Activated CD4-positive, CD25-positive, alpha-beta regulatory T cell treated with anti-CD3 and anti-CD28 coated beads, Interleukin-2, amount 50 U/mL, for 24 hours (primary cell): ENCODE data around the gene CDH15.
A peak's percentile ranks its signal among the peaks of the same experiment; 100 is the strongest.
"Not testable (repeated sequence)": the region's sequence is repeated elsewhere in the genome, so short reads cannot be mapped to it uniquely, and the experiment has no call there.

Experiments
- ATAC-seq, 2 donors: fragments of 150-1000 bp; cut with Tn5 transposase; one replicate each; pipeline ENCODE4 v1.10.0; 2021; ENCODE audit warnings: mild to moderate bottlenecking in 1 of 2, moderate library complexity in 1 of 2

The CDH15 gene

DNA sequence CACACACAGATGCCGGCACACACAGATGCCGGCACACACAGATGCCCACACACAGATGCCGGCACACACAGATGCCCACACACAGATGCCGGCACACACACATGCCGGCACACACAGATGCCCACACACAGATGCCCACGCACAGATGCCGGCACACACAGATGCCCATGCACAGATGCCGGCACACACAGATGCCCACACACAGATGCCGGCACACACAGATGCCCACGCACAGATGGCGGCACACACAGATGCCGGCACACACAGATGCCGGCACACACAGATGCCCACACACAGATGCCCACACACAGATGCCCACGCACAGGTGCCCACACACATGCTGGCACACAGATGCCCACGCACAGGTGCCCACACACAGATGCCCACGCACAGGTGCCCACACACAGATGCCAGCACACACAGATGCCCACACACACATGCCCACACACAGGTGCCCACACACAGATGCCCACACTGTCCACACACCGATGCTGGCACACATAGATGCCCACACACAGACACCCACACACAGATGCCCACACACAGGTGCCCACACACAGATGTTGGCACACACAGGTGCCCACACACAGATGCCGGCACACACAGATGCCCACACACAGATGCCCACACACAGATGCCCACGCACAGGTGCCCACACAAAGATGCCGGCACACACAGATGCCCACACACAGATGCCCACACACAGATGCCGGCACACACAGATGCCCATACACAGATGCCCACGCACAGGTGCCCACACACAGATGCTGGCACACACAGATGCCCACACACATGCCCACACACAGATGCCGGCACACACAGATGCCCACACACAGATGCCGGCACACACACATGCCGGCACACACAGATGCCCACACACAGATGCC, 17.2 kb downstream of the CDH15 start:
- not testable (repeated sequence) for ATAC-seq

DNA sequence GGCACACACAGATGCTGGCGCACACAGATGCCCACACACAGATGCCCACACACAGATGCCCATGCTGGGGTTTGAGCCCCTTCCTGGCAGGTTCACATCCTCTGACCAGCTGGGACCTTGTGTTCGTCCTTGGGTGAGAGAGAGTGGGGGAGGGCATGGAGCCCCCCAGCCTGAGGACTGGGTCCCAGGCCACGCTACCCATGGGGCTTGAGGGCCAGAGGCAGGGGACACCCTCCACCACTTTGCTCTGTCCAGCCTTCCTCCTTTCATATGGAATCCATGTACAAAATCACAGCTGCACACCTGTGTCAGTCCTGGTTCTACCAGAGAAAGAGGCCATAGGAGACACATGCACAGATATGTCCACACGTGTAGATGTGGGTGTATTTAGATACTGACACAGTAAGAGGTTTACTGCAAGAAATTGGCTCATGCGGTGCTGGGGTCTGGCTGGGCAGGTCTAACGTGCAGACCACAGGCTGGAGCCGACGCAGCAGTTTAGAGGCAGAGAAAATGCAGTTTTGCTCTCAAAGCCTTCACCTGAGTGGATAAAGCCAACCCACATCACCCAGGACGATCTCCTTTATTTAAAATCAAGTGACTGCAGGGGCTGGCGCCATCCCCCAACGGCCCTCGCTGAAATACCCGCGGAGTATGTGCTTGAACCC, 17.9 kb downstream of the CDH15 start:
- ATAC-seq: no peak

DNA sequence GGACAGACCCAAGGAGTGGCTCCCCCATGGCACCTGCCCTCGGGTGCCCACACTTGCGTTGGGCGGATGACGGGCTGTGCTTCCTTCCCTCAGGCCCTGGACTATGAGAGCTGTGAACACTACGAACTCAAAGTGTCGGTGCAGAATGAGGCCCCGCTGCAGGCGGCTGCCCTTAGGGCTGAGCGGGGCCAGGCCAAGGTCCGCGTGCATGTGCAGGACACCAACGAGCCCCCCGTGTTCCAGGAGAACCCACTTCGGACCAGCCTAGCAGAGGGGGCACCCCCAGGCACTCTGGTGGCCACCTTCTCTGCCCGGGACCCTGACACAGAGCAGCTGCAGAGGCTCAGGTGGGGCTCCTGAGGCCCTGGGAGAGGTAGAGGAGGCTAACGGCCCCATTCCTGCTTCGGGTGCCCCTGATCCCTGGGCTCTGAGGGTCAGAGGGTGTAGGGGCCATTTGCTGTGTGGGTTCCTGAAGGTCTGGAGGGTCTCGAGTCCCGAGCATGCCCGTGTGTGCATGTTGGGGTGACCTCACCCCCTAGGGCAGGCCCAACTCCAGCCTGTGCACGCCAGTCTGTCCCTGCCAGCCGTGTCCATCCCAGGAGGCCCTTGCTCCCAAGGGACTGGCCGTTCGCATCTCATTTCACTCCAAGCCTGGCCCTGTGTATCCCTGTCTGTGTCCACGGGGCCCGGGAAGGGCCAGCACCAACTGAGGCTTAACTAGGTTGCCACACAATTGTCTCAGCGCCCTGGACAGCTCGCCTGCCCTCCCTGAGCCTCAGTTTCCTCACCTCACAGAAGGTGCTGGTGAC, 18.8 kb downstream of the CDH15 start:
- no peak for ATAC-seq

DNA sequence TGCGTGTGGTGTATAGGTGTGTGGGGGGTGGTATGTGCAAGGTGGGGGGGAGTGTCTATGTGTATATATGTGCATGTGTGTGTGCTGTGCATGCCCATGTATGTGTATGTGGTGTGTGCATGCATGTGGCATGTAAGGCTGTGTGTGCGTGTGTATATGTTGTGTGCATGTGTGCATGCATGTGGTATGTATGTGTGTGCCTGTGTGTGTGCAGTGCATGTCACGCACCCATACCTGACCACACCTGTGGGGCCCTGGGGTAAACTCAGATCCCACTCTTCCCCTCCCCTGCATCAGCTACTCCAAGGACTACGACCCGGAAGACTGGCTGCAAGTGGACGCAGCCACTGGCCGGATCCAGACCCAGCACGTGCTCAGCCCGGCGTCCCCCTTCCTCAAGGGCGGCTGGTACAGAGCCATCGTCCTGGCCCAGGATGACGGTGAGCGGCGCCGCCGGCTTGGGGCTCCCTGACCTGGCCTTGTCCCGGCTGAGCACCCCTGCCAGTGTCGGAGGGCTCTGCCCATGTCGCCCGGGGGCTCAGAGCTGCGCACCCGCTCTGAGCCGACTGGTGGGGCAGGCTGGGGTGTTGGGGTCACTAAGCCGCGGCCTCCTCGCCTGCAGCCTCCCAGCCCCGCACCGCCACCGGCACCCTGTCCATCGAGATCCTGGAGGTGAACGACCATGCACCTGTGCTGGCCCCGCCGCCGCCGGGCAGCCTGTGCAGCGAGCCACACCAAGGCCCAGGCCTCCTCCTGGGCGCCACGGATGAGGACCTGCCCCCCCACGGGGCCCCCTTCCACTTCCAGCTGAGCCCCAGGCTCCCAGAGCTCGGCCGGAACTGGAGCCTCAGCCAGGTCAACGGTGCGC, 19.7 kb downstream of the CDH15 start:
- ATAC-seq: no peak

DNA sequence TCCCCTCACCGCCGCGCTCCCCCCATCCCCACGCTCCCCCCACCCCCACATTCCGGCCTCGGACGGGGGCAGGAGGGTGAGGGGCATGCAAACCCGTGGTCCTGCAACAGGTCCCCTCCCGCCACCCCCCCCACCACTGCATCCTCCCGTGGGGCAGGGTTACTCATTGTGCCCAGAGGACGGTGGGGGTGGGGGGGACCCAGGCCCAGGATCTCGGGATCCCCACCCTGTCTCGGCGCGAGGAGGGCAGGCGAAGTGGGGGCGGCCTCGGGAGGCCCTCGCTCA, 20.3 kb downstream of the CDH15 start:
- ATAC-seq: no peak

DNA sequence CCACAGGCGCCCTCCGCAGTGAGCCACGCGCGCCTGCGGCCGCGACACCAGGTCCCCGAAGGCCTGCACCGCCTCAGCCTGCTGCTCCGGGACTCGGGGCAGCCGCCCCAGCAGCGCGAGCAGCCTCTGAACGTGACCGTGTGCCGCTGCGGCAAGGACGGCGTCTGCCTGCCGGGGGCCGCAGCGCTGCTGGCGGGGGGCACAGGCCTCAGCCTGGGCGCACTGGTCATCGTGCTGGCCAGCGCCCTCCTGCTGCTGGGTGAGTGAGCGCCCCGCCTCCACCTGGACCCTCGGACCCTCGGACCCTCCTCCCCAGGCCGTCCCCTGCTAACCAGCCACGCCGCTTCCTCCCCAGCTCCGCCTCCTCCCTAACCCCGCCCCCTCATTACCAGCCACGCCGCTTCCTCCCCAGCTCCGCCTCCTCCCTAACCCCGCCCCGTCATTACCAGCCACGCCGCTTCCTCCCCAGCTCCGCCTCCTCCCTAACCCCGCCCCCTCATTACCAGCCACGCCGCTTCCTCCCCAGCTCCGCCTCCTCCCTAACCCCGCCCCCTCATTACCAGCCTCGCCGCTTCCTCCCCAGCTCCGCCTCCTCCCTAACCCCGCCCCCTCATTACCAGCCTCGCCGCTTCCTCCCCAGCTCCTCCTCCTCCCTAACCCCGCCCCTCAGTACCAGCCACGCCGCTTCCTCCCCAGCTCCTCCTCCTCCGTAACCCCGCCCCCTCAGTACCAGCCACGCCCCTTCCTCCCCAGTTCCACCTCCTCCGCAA, 20.8 kb downstream of the CDH15 start:
- ATAC-seq: not testable (repeated sequence)

DNA sequence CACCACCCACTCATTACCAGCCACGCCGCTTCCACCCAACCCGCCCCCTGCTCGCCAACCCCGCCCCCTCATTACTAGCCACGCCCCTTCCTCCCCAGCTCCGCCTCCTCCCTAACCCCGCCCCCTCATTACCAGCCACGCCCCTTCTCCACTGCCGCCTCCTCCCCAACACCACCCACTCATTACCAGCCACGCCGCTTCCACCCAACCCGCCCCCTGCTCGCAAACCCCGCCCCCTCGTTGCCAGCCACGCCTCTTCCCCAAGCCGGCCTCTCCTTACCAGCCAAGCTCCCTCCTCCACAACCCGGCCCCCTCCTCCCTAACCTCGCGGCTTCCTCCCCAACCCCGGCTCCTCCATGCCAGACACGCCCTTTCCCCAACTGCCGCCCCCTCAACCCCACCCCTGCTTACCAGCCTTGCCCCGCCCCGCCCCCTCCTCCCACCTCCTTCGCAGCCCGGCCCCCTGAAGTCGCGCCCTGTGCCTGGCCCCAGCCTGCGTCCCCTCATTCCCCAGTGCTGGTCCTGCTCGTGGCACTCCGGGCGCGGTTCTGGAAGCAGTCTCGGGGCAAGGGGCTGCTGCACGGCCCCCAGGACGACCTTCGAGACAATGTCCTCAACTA, 21.5 kb downstream of the CDH15 start:
- ATAC-seq: peak in 1 of 2 donors; percentile 15

DNA sequence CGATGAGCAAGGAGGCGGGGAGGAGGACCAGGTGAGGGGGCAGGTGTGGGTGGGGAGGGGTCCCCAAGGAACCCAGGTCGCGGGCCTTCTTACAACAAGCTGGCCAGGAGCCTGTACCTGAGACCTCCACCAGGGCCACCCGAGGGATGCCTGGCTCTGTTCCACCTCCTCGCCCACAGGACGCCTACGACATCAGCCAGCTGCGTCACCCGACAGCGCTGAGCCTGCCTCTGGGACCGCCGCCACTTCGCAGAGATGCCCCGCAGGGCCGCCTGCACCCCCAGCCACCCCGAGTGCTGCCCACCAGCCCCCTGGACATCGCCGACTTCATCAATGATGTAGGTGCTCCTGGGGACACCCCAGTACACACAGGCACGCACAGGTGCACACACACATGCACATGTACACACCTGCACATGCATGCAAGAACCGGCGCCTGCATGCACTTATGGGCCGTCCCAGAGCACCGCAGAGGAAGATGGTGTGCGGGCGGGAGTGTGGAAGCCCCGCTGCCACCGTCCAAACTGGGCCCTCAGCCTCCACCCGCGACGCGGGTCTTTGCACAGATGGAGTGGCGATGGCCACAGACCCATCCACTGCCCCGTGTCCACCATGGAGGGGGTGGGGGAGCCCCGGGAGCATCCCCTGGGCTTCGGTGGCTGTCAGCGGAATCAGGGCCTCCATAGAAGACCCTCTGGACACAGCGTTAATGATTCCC, 22.2 kb downstream of the CDH15 start:
- ATAC-seq: no peak

DNA sequence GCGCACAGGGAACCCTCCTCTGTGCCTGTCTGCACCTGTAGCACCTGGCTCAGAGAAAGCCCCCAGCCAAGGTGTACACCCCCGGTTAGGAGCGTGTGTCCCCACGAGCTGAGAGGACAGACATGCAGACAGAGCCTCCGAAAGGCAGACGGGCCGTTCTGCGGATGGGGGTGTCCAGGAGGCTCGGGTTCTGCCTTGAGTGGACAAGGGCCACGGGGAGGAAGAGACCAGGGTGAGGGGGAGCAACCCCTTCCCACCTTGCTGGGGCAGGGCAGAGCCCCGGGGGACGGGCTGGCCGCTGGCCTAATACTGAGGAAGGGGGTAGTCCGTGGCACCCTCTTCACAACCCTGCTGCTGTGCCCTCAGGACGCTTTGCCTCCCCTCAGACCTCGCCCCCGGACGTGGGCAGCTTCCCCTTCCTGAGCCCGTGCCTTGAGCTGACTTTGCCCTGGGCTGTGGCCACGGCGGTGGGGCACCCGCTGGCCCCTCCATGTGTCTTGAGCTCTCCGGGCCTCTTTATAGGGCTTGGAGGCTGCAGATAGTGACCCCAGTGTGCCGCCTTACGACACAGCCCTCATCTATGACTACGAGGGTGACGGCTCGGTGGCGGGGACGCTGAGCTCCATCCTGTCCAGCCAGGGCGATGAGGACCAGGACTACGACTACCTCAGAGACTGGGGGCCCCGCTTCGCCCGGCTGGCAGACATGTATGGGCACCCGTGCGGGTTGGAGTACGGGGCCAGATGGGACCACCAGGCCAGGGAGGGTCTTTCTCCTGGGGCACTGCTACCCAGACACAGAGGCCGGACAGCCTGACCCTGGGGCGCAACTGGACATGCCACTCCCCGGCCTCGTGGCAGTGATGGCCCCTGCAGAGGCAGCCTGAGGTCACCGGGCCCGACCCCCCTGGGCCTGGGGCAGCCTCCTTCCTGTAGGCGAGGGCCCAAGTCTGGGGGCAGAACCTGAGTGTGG, 23.1 kb downstream of the CDH15 start:
- no peak for ATAC-seq

DNA sequence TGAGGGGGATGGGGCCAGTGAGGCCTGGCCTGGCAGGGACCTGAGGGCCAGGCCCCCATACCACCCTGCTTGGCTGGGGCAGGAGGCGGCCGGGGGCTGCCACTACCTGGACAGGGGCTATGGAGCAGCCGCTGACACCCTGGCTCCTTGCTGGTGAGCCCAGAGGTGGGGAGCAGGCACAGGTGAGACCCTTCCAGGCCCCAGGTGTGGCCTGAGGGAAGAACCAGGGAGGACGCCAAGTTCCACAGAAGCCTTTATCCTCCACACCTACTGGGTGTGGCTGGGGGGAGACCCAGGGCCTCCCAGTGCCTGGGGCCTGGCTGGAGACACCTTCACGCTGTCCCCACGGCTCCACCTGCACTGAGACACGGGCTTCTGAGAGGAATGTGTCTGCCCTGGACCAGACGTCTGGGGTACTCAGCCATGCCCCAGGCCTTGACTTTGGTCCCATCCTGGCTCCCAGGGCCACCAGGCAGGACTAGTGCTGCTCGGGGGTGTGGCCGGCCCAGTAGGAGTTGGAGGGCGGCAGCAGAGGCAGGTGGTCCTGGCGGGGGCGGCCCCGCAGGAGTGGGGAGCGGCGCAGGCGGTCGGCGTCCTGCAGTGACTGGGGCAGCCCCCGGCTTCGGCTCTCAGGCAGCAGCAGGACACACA, 24.1 kb downstream of the CDH15 start:
- ATAC-seq: no peak

DNA sequence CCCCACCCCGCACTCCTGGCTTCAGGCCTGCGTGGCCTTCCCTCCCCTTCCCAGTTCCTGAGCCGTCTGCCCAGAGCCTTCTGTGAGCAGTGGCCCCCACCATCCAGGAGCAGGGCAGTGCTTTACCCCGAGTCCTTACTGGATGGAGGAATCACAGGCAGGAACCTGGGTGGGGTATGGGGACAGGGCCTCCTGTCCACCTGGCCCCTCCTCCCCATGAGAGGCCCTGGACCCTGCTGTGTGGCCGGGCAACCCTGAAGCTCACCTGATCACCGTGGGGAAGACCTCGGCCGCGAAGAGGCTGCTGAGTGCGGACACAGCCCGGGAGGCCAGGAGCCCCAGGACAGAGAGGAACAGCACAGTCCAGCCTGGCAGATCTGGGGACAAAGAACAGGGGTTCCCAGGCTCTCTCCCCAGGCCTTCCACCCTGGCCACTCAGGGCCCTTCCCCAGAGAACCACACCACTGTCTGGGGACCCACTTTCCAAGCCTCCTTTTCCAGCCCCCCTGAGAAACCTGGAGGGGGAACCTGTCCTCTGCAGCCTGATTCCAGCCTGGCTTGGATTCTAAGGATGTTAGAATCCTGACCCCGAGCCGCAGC, 25.6 kb downstream of the CDH15 start:
- ATAC-seq: no peak

DNA sequence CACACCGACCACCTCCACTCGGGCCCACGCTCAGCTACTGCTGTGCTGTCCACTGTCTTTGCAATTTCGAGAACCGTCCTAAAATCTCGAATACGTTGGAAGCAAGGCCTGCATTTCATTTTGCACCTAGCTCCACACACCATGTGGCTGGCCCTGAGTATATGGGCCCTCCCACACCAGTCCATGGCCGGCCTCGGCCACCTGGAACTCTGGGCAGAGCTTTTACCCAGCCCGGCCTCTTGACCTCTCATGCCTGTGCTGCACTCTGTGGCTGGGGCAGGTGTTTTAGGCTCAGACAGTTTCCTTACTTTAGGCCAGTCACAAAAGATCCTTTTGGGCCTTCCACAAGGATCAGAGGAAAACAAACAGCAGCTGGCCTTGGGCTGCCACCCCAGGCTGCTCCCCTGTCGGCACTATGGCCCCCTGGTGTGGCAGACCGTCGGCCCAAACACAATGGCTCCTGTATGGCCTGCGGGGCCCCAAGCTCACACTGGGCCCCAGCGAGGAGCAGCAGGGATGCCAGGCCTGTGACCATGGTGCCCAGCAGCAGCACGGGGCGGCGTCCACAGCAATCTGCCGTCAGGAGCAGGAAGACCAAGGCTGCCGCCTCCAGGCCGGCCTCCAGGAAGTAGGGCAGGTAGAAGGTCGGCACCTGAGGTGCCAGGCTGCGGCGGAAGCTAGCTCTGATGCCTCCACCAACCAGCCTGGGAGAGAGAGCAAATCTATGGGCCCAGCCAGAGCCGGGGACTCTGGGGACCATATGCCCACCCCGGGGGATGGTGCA, 26.3 kb downstream of the CDH15 start:
- no peak for ATAC-seq

DNA sequence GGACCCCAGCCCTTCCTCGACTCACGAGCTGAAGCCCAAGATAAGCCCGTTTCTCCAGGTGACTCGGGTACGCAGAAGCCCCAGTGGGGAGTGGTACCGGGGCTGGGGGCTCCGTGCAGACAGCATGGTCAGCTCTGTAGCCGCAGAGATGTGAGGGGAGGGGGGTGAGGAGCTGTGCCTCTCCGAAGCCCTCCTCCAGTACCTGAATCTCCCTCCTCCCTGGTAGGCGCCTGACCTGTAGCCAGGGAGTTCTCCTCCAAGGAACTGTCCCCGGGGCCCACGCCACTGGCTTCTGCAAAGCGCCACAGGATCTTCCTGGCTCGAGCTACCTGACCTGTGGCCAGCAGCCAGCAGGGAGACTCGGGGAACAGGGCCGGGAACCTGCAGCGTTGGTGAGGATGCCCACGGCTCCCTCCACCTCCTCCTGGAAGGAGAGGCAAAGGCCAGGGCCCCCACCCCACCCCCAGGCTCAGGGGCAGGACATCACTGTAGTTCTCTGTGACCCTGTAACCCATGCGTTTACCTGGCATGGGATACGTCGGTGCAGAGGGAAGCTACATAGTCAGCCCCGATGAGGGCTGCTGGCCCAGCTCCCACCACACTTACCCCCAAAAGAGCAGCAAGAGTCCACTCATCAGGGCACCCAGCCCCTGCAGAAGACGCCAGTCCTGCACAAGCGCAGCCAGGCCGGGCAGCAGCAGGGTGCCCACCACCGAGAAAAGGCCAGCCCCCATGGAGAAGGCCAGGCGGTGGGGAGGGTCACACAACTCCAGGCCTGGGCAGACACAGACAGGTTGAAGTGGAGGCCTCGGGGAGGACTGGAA, 27.1 kb downstream of the CDH15 start:
- no peak for ATAC-seq

DNA sequence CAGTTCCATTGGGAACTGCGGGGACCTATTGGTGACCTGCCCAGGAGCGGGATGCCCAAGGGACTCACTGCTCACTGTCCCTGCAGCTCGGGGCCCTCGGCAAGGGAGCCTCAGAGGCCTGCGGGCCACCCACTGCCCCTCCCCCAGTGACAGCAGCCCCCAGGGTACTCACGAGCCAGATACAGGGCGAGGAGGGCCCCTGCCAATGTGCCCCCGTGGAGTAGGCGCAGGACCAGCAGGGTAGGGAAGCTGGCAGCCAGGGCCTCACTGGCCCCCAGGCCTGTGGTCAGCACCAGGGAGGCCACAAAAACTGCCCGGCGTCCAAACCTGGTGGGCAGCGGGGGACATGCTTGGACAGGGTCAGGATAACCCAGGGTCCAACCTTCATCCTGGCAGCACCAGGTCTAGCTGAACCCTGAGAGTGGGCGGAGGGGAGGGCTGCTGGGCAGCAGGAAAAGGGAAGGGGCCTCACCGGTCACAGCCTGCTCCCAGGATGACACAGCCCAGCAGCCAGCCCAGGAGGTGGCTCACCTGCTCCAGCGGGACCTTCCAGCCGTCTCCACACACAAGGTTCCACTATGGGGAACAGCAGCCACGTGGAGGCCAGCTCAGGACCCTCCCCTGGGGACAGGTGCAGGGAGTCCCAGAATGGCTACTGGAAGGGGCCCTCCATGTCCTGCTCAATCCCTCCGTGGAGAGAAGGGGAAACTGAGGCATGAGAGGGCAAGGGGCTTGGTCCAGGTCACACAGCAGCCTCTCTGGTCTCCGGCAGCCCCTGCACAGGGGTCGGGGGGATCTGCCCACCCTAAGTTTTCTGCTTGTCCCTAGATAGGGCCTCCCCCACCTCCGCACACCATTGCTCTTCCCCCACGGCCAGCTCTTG, 27.9 kb downstream of the CDH15 start:
- no peak for ATAC-seq

DNA sequence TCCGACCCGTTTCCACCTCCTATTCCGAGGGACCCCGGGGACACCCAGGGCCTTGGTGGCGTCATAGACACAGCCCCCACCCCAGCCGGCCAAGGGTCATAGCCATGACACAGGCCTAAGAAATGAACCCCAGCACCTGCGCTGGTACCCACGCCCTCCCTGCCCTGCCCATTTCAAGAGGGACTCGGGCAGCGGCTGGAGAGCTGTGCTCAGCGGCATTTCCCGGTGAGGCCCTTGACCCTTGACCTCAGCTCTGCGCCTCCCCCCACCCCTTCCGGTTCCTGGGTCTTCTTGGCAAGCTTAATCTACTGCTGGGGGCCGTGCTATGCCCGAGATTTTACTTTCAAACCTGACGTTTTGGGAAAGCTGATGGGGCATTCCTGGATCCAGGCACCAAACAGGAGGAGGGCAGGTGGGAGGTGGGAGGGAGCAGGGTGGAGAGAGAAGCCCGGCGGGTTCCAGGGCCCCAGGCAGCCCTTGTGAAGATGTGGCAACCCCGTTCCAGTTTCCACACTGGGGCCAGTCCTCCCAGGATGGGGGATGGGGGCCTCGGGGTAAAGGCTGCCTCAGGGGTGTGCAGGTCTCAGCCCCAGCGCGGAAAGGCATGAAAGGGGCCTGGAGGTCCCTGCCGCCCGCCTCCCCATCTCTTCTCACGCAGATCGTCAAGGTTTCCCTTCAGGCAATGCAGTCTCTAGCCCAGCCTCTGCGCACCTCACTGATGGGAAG, 28.7 kb downstream of the CDH15 start, which contains the start of gene SLC22A31:
Gene SLC22A31 (minus strand): TSS at position 414 of the 726 bp plus-strand sequence. CDS start 36 bp downstream, at position 378.
- ATAC-seq: no peak
